DOHH2 (cell line): Measurements from ENCODE around the gene NDUFAB1.

Experiments used
- H3F3A ChIP-seq: fragments of 200-600 bp; sonication (generic), shearing (Covaris generic); 2 replicates; pipeline ENCODE4 v1.6.0; 2016; ENCODE audit warnings: antibody characterized with exemption, mild to moderate bottlenecking; ENCODE audit not compliant: control insufficient read depth, insufficient read depth
- H3K27ac ChIP-seq: fragments of 200-600 bp; sonication (generic); 2 replicates; pipeline ENCODE4 v1.5.1; 2014; ENCODE audit warnings: low read depth, mild to moderate bottlenecking, low read length, moderate library complexity
- H3K27me3 ChIP-seq: fragments of 200-600 bp; sonication (generic); 2 replicates; pipeline ENCODE4 v1.6.1; 2014; ENCODE audit warnings: mild to moderate bottlenecking, low read length, mixed read lengths; ENCODE audit not compliant: control insufficient read depth
- H3K36me3 ChIP-seq: fragments of 200-600 bp; sonication (generic); 2 replicates; pipeline ENCODE4 v1.6.1; 2014; ENCODE audit warnings: mild to moderate bottlenecking, low read length, moderate library complexity, mixed read lengths; ENCODE audit not compliant: control insufficient read depth
- H3K4me1 ChIP-seq: fragments of 200-600 bp; sonication (generic); 2 replicates; pipeline ENCODE4 v1.6.1; 2014; ENCODE audit warnings: mild to moderate bottlenecking, low read length, mixed read lengths; ENCODE audit not compliant: control insufficient read depth
- H3K4me2 ChIP-seq: fragments of 200-600 bp; sonication (generic); 2 replicates; pipeline ENCODE4 v1.6.0; 2014; ENCODE audit warnings: mild to moderate bottlenecking, low read length, moderate library complexity
- H3K4me3 ChIP-seq: fragments of 200-600 bp; sonication (generic); 2 replicates; pipeline ENCODE4 v1.5.1; 2014; ENCODE audit warnings: mild to moderate bottlenecking, low read length, mixed read lengths
- H3K79me2 ChIP-seq: fragments of 200-600 bp; sonication (generic); 2 replicates; pipeline ENCODE4 v1.6.1; 2014; ENCODE audit warnings: mild to moderate bottlenecking, low read length, mixed read lengths; ENCODE audit not compliant: control insufficient read depth
- H3K9me2 ChIP-seq: fragments of 200-600 bp; sonication (generic); replicated peaks from 2 replicates; pipeline ENCODE4 v1.6.1; 2014; ENCODE audit warnings: mild to moderate bottlenecking, low read length, mixed read lengths; ENCODE audit not compliant: control insufficient read depth
- H3K9me3 ChIP-seq: fragments of 200-600 bp; sonication (generic); 2 replicates; pipeline ENCODE4 v1.6.1; 2014; ENCODE audit warnings: antibody characterized with exemption, low read length, mixed read lengths; ENCODE audit not compliant: control insufficient read depth, insufficient read depth
- H4K20me1 ChIP-seq: fragments of 200-600 bp; sonication (generic); 2 replicates; pipeline ENCODE4 v1.6.0; 2014; ENCODE audit warnings: low read depth, mild to moderate bottlenecking, antibody characterized with exemption, low read length, moderate library complexity; ENCODE audit not compliant: control insufficient read depth, insufficient read depth
- EZH2phosphoT487 ChIP-seq: fragments of 200-600 bp; sonication (generic); IDR thresholded peaks from 2 replicates; pipeline ENCODE4 v1.6.1; 2017; ENCODE audit warnings: borderline replicate concordance, mild to moderate bottlenecking, antibody characterized with exemption, low read length, moderate library complexity, mixed read lengths
- TF ChIP-seq, protein P1 (sequence below): fragments of 200-600 bp; sonication (generic); IDR thresholded peaks from one replicate; pipeline ENCODE4 v1.5.1; 2014; ENCODE audit warnings: antibody characterized with exemption, mild to moderate bottlenecking, low read depth, low read length; ENCODE audit not compliant: poor library complexity, severe bottlenecking

NDUFAB1 gene

DNA sequence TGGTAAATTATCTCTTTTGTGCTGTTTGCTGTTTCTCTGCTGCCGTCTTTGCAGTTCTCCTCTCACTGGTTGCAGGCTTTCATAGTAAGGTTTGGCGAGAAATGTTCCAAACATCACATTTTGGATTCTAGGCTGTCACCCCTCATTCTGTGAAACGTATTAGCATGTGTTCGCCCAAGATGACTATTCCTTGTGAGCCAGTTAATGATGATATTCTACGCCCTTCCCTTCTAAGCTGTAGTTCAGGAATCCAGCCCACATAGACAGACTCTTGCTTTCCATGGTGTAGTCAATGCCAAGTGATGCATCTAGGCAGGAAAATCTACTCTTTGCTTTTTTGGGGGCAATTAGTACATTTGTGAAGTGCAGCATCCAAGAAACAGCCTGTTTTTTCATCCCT lies 24.2 kb downstream of the NDUFAB1 start:
- H3K79me2 ChIP-seq, result 0 out of 2 replicates have a peak, but pooled peaks cover 3% of the 10 kb centered on the region
- no peaks in the 10 kb centered on the region; the same call in 1 of the 2 replicates for H4K20me1 ChIP-seq
- peaks cover 47% of the 10 kb centered on the region for H3K36me3 ChIP-seq
- H3K4me1 ChIP-seq, result peaks cover 31% of the 10 kb centered on the region
- H3K4me3 ChIP-seq, result no peak overlapping the region
- no peak overlapping the region for H3K4me2 ChIP-seq
- H3K27me3 ChIP-seq, result no peaks in the 10 kb centered on the region
- TF ChIP-seq EZH2phosphoT487, result no peak
- TF ChIP-seq, protein P1, sequence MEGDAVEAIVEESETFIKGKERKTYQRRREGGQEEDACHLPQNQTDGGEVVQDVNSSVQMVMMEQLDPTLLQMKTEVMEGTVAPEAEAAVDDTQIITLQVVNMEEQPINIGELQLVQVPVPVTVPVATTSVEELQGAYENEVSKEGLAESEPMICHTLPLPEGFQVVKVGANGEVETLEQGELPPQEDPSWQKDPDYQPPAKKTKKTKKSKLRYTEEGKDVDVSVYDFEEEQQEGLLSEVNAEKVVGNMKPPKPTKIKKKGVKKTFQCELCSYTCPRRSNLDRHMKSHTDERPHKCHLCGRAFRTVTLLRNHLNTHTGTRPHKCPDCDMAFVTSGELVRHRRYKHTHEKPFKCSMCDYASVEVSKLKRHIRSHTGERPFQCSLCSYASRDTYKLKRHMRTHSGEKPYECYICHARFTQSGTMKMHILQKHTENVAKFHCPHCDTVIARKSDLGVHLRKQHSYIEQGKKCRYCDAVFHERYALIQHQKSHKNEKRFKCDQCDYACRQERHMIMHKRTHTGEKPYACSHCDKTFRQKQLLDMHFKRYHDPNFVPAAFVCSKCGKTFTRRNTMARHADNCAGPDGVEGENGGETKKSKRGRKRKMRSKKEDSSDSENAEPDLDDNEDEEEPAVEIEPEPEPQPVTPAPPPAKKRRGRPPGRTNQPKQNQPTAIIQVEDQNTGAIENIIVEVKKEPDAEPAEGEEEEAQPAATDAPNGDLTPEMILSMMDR, result no peak
- peaks cover 28% of the 10 kb centered on the region for H3F3A ChIP-seq
- peak overlapping the region; percentile 67; the same call in 1 of the 2 replicates for H3K27ac ChIP-seq
- H3K9me2 ChIP-seq, result no peaks in the 10 kb centered on the region
- no peaks in the 10 kb centered on the region for H3K9me3 ChIP-seq

DNA sequence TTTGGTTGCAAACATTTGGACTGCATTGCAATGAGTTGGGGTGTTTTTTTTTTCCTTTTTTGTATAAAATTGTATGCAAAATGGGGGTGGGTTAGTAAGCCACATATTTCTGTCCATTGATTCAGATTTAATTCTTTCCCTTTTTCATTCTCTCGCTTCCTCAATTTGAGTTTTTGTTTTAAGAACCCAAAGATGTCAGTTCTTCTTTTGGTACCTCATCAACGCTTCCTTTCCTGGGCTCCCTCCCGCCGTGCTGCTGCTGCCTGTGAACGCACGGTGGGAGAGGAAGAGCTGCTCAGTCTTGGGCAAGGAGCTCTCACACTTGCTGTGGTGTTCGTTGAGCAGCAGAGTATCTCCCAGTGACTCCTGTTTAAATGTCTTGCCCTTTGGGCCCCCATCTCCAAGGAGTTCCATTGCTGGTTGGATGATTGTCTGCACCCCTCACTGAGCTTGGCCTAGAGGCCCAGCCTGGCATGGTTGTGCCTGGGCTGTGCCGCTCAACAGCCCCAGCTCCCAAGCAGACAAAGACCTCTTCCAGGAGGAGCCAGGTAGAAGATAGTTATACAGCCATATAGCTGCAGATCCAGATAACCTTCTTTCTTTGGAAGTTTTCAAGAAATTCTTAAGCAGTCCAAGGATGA lies 25.0 kb downstream of the NDUFAB1 start:
- Histone ChIP-seq H3K27me3 (no peaks in the 10 kb centered on the region), H3K4me3 (no peak overlapping the region), H4K20me1 (no peaks in the 10 kb centered on the region; the same call in 1 of the 2 replicates), H3K27ac (peak overlapping the region; percentile 67), H3K4me1 (peaks cover 31% of the 10 kb centered on the region), H3K36me3 (peaks cover 51% of the 10 kb centered on the region), H3K79me2 (0 out of 2 replicates have a peak, but pooled peaks cover 3% of the 10 kb centered on the region), H3F3A (peaks cover 23% of the 10 kb centered on the region), H3K9me3 (no peaks in the 10 kb centered on the region), H3K9me2 (no peaks in the 10 kb centered on the region), H3K4me2 (peak overlapping the region; percentile 48)
- TF ChIP-seq, protein P1, result no peak
- no peak for TF ChIP-seq EZH2phosphoT487

DNA sequence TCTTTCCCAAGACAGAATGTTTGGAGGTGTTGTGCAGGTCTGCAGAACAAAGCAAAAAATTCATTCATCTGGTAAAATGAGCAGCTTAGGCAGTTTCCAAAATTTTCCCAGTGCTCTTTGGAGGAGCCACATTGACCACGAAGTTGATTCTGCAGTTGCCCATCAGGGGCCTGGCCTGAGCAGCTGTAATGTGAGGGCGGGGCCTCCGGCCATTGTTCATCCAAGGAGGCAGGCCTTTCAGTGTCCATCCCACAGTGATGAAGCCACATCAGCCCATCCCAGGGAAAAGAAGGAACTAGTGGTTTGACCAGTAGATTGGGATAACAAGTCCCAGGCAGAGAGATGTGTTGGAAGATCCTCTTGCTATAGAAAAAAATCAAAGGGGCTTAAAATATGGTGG lies 28.5 kb downstream of the NDUFAB1 start:
- H3K27me3 ChIP-seq, result no peaks in the 10 kb centered on the region
- H4K20me1 ChIP-seq, result no peaks in the 10 kb centered on the region
- H3K4me3 ChIP-seq, result no peak overlapping the region
- peaks cover 31% of the 10 kb centered on the region for H3K4me1 ChIP-seq
- no peaks in the 10 kb centered on the region for H3K9me2 ChIP-seq
- H3K4me2 ChIP-seq, result no peak overlapping the region
- TF ChIP-seq, protein P1, result no peak
- no peak for TF ChIP-seq EZH2phosphoT487
- peaks cover 80% of the 10 kb centered on the region for H3K36me3 ChIP-seq
- H3K9me3 ChIP-seq, result no peaks in the 10 kb centered on the region
- no peak overlapping the region for H3K27ac ChIP-seq
- H3F3A ChIP-seq, result peaks cover 20% of the 10 kb centered on the region
- 0 out of 2 replicates have a peak, but pooled peaks cover 3% of the 10 kb centered on the region for H3K79me2 ChIP-seq
